Endothelial cell of umbilical vein (primary cell): ENCODE data around the gene NAGS. TPM values are rescaled to one million over a fixed set of nuclear protein-coding genes. Genes with fewer than 3 reads are reported as not detected.
"Not testable (repeated sequence)": the region's sequence is repeated elsewhere in the genome, so short reads cannot be mapped to it uniquely, and the experiment has no call there.

Experiments used
- BruUV-seq: library from RNA; stranded (reverse); fragments of 400-500 nt; replicated peaks from 2 replicates; lab custom pipeline; 2021; lab: Mats Ljungman, UMichigan
- CTCF ChIA-PET: fragments of 300-600, 350-600 bp; sonication (Branson Sonifier 250); formaldehyde crosslinking; loops from one replicate; lab custom pipeline; 2021; ENCODE audit warnings: antibody characterized with exemption, inconsistent platforms; lab: Charles Lee
- POLR2A ChIA-PET: fragments of 300-600, 350-600 bp; sonication (Branson Sonifier 250); formaldehyde crosslinking; loops from one replicate; lab custom pipeline; 2021; ENCODE audit warnings: antibody characterized with exemption, inconsistent platforms; lab: Charles Lee
- DNase-seq: peaks from one replicate; pipeline ENCODE4 v3.0.0-alpha.2; 2011; ENCODE audit warnings: low read depth, low spot score
- FAIRE-seq: peaks from 2 replicates; lab custom pipeline; 2011; peaks lifted over from hg19 to GRCh38; lab: Jason Lieb, UNC
- H2AFZ ChIP-seq: 2 replicates; pipeline ENCODE4 v1.6.0; 2012; ENCODE audit warnings: low read depth, low read length, control low read depth, inconsistent platforms
- H3K27ac ChIP-seq: 2 replicates; pipeline ENCODE4 v1.5.1; 2011; ENCODE audit warnings: low read depth, mild to moderate bottlenecking, control low read depth, low read length, moderate library complexity; ENCODE audit not compliant: insufficient read depth
- H3K27me3 ChIP-seq, 2 experiments: 2 replicates each; pipeline versions ENCODE4 v1.6.0 to v1.6.1; 2011; ENCODE audit warnings: low read length in 2 of 2, mixed read lengths in 1 of 2; ENCODE audit not compliant: control insufficient read depth in 2 of 2, insufficient read depth in 2 of 2
- H3K36me3 ChIP-seq, 2 experiments: 2 replicates in 1 of 2; 3 replicates in 1 of 2; pipeline ENCODE4 v1.5.1; 2011; ENCODE audit warnings: low read length in 2 of 2, mild to moderate bottlenecking in 1 of 2, moderate library complexity in 1 of 2; ENCODE audit not compliant: control insufficient read depth in 2 of 2, insufficient read depth in 2 of 2; ENCODE audit errors: extremely low read depth in 1 of 2
- H3K4me1 ChIP-seq: 3 replicates; pipeline ENCODE4 v1.5.1; 2011; ENCODE audit warnings: mild to moderate bottlenecking, low read length; ENCODE audit not compliant: control insufficient read depth, insufficient read depth; ENCODE audit errors: extremely low read depth
- H3K4me2 ChIP-seq: 2 replicates; pipeline ENCODE4 v1.6.1; 2011; ENCODE audit warnings: low read length, control low read depth, mixed read lengths; ENCODE audit not compliant: insufficient read depth
- H3K4me3 ChIP-seq, 3 experiments: fragments of 200-600 bp in 1 of 3; sonication (generic), shearing (Covaris generic) in 1 of 3; replicated peaks in 1 of 3; 2 replicates each; pipeline ENCODE4 v1.5.1; 2011 to 2016; ENCODE audit warnings: control low read depth in 3 of 3, low read length in 3 of 3, mild to moderate bottlenecking in 2 of 3, inconsistent platforms in 1 of 3, low read depth in 1 of 3, moderate library complexity in 1 of 3; ENCODE audit not compliant: insufficient read depth in 1 of 3
- H3K79me2 ChIP-seq: 2 replicates; pipeline ENCODE4 v1.6.0; 2012; ENCODE audit warnings: low read length, inconsistent platforms; ENCODE audit not compliant: control insufficient read depth, insufficient read depth
- H3K9ac ChIP-seq: replicated peaks from 2 replicates; pipeline ENCODE3; 2011; ENCODE audit warnings: low read length, control low read depth; ENCODE audit not compliant: insufficient read depth; ENCODE audit errors: extremely low read depth
- H3K9me1 ChIP-seq: replicated peaks from 3 replicates; pipeline ENCODE4 v1.6.0; 2011; ENCODE audit warnings: mild to moderate bottlenecking, low read length; ENCODE audit not compliant: control insufficient read depth, insufficient read depth; ENCODE audit errors: extremely low read depth
- H3K9me3 ChIP-seq: replicated peaks from 2 replicates; pipeline ENCODE4 v1.5.1; 2012; ENCODE audit warnings: low read length, inconsistent platforms; ENCODE audit not compliant: control insufficient read depth, insufficient read depth
- H4K20me1 ChIP-seq: replicated peaks from 2 replicates; pipeline ENCODE3; 2011; ENCODE audit warnings: mild to moderate bottlenecking, low read length; ENCODE audit not compliant: control insufficient read depth, insufficient read depth; ENCODE audit errors: extremely low read depth
- EZH2 ChIP-seq: IDR thresholded peaks from 2 replicates; pipeline ENCODE4 v1.6.1; 2012; ENCODE audit warnings: borderline replicate concordance, low read depth, mild to moderate bottlenecking, moderate library complexity, low read length, inconsistent platforms; ENCODE audit not compliant: severe bottlenecking
- FOS ChIP-seq: IDR thresholded peaks from 2 replicates; pipeline ENCODE4 v1.6.1; 2011; ENCODE audit warnings: mild to moderate bottlenecking, low read length, moderate library complexity, borderline replicate concordance; ENCODE audit not compliant: insufficient read depth
- GATA2 ChIP-seq: IDR thresholded peaks from 2 replicates; pipeline ENCODE4 v1.7.0; 2011; ENCODE audit warnings: low read depth, mild to moderate bottlenecking, moderate library complexity, mixed read lengths, low read length; ENCODE audit not compliant: insufficient read length, insufficient read depth
- JUN ChIP-seq: IDR thresholded peaks from 2 replicates; pipeline ENCODE4 v1.6.1; 2011; ENCODE audit warnings: borderline replicate concordance, low read depth; ENCODE audit not compliant: insufficient read length, insufficient read depth
- MYC ChIP-seq: IDR thresholded peaks from one replicate; pipeline ENCODE4 v1.6.1; 2011; ENCODE audit warnings: mild to moderate bottlenecking, low read depth, low read length
- POLR2A ChIP-seq: IDR thresholded peaks from 2 replicates; pipeline ENCODE4 v1.6.1; 2012; ENCODE audit warnings: low read depth, mild to moderate bottlenecking, control low read depth, low read length
- POLR2AphosphoS5 ChIP-seq: IDR thresholded peaks from 2 replicates; pipeline ENCODE4 v1.6.1; 2012; ENCODE audit warnings: low read depth, mild to moderate bottlenecking, control low read depth, low read length, moderate library complexity; ENCODE audit not compliant: insufficient read depth
- dilution Hi-C: fragments of 300-500 bp; cut with MboI; formaldehyde crosslinking; loops from one replicate; pipeline ENCODE4 v1.15.0; 2019; ENCODE audit warnings: low sequenced_read_pairs; ENCODE audit not compliant: extremely low pct_ligation_motif_present
- intact Hi-C: fragments of 100-400 bp; cut with micrococcal nuclease; formaldehyde crosslinking; loops from one replicate; pipeline ENCODE4 v1.10.0; 2022
- polyA plus RNA-seq, 4 experiments: library from polyadenylated mRNA; depleted of rRNA in 3 of 4; stranded (reverse) in 3 of 4; unstranded in 1 of 4; fragments of >200 nt; gene quantifications; 2 replicates each; pipeline versions ENCODE4 v1.2.1 to v1.2.3, GENCODE V29; 2011 to 2012; ENCODE audit warnings: missing spikeins in 1 of 4
- total RNA-seq: library from RNA; stranded (reverse); gene quantifications from 2 replicates; pipeline ENCODE4 v1.2.3, GENCODE V29; 2021
- TF ChIP-seq, protein P1 (sequence below): IDR thresholded peaks from 2 replicates; pipeline ENCODE4 v1.6.1; 2011; ENCODE audit not compliant: insufficient read depth, insufficient read length
- TF ChIP-seq, protein P2 (sequence below), 2 donors: IDR thresholded peaks; 1 replicate in 1 of 2; 2 replicates in 1 of 2; pipeline ENCODE4 v1.5.1; 2011; ENCODE audit warnings: low read length in 2 of 2, mild to moderate bottlenecking in 2 of 2, moderate library complexity in 2 of 2, control low read depth in 1 of 2, inconsistent platforms in 1 of 2, low read depth in 1 of 2; ENCODE audit not compliant: insufficient read depth in 1 of 2; ENCODE audit errors: extremely low read depth in 1 of 2

Gene NAGS
- total and polyA plus RNA-seq, 2 donors (not counting 3 experiments of a cell fraction or from before 2014, with no cell fraction given): 3.3 to 6.1 TPM

DNA sequence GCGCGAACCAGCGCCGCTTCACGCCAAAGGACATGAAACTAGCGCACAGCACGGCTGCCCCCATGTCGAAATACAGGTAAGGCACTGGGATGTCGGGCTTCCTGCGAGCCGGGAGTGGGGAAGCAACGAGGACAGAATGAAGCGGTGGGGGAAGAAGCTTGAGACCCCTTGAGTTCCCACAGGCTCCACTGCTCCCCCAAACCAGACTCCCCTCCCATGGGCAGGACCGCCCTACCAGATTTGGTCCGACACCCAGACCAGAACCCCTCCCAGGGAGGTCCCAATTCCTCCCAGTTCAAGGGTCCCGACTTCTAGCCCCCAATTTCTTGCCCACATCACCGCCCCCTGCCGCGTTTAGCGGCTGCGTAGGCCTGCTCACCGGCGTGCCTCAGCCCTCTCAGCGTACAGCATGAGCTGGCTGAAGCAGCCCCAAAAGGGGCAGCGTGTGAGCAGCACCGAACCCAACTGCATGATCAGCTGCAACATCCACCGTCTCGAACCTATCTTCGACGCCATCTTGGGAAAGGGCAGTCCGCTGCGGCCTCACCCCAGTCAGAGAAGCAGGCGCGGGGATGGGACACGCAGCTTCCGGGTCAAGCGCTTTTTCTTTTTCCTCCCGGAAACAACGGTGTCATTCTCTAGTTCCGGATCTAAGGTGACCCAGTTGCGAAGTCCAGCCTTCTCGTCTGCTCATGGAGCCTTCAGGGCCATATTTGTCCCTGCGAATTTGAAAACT is 10.2 kb downstream of the NAGS start, which contains the start of gene TMEM101:
TMEM101 (minus strand) TSS at position 527 of the 736 bp plus-strand sequence; CDS start at position 516, 11 bp downstream.
- no peaks in the 10 kb centered on the region for H3K27me3 ChIP-seq
- POLR2A ChIA-PET: no interaction called here
- dilution Hi-C loops (no loop called here), intact Hi-C loops (loop anchor here (1.0 to 2.0 kb wide), 2 partner anchors 8 to 56 kb away; partner anchors contain the start of gene G6PC3)
- FAIRE-seq (peak; percentile 95), DNase-seq (peak; percentile 83)
- H2AFZ ChIP-seq: peak within 1 kb of the TSS; percentile 50
- H3K9me3 ChIP-seq: no peaks in the 10 kb centered on the region
- H3K9me1 ChIP-seq: no peaks in the 10 kb centered on the region
- no peaks in the 10 kb centered on the region for H3K79me2 ChIP-seq
- H3K4me2 ChIP-seq: peak within 1 kb of the TSS; percentile 53
- peak within 1 kb of the TSS; percentile 29 to 68 (median 67) for H3K4me3 ChIP-seq
- TSS peak; percentile 35 for BruUV-seq
- CTCF ChIA-PET: interaction anchor here (0.9 to 1.1 kb wide), 4 partner anchors 10 to 101 kb away, joined by 3 to 7 read pairs (median 4); partner anchors contain the start of gene NAGS
- no peaks in the 10 kb centered on the region for H3K36me3 ChIP-seq
- peak within 1 kb of the TSS; percentile 47 for H3K9ac ChIP-seq
- no peaks in the 10 kb centered on the region for H4K20me1 ChIP-seq
- peaks cover 5% of the 10 kb centered on the region for H3K4me1 ChIP-seq
- TF ChIP-seq POLR2AphosphoS5 (peak; percentile 69), EZH2 (no peak), POLR2A (peak; percentile 85), MYC (peak; percentile 40), JUN (no peak), FOS (no peak), GATA2 (no peak)
- TF ChIP-seq, protein P1, sequence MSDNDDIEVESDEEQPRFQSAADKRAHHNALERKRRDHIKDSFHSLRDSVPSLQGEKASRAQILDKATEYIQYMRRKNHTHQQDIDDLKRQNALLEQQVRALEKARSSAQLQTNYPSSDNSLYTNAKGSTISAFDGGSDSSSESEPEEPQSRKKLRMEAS: peak; percentile 23
- TF ChIP-seq, protein P2, sequence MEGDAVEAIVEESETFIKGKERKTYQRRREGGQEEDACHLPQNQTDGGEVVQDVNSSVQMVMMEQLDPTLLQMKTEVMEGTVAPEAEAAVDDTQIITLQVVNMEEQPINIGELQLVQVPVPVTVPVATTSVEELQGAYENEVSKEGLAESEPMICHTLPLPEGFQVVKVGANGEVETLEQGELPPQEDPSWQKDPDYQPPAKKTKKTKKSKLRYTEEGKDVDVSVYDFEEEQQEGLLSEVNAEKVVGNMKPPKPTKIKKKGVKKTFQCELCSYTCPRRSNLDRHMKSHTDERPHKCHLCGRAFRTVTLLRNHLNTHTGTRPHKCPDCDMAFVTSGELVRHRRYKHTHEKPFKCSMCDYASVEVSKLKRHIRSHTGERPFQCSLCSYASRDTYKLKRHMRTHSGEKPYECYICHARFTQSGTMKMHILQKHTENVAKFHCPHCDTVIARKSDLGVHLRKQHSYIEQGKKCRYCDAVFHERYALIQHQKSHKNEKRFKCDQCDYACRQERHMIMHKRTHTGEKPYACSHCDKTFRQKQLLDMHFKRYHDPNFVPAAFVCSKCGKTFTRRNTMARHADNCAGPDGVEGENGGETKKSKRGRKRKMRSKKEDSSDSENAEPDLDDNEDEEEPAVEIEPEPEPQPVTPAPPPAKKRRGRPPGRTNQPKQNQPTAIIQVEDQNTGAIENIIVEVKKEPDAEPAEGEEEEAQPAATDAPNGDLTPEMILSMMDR (IDR thresholded peaks at IDR 0.05; ENCODE audit: extremely low read depth in 1 of 2, insufficient read depth in 1 of 2, low read depth in 1 of 2, low read length in 2 of 2): no peak
- H3K27ac ChIP-seq: no peak within 1 kb of the TSS

DNA sequence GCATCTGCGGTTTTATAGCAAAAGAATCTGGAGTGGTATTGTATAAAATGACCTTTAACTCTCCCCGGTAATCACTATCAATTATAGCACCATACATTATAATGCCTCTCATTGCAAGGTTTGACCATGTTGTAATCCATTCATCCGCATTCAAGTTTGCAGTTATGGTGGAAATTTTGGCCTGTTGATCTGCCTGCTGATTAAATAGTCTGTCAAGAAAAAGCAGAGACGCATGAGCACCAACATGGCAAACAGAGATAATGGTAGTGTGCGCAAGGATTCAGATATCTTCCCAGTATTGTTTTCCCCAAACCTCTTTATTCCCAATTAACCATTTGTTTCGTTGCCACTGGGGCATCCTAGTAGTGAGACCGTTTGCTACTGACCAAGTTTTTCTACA is 16.8 kb downstream of the NAGS start:
- H3K9me3 ChIP-seq, dilution Hi-C loops, FAIRE-seq, DNase-seq, H3K4me1 ChIP-seq, H3K79me2 ChIP-seq, H3K4me2 ChIP-seq, H3K27me3 ChIP-seq, H3K36me3 ChIP-seq, H3K9me1 ChIP-seq, POLR2A ChIA-PET, intact Hi-C loops, H4K20me1 ChIP-seq, H3K9ac ChIP-seq, H3K4me3 ChIP-seq, H3K27ac ChIP-seq, H2AFZ ChIP-seq, BruUV-seq: not testable (repeated sequence)
- CTCF ChIA-PET: interaction anchor here (1.6 kb wide), 1 partner anchor 77 kb away, joined by 7 read pairs; no protein-coding TSS in a partner anchor
